HG03460 (cell line): Measurements from ENCODE around the gene PLA2R1.

Experiments
- ATAC-seq: cut with Tn5 transposase; IDR thresholded peaks from one replicate; pipeline ENCODE4 v1.9.1; 2021; ENCODE audit not compliant: unreplicated experiment

PLA2R1 gene

DNA sequence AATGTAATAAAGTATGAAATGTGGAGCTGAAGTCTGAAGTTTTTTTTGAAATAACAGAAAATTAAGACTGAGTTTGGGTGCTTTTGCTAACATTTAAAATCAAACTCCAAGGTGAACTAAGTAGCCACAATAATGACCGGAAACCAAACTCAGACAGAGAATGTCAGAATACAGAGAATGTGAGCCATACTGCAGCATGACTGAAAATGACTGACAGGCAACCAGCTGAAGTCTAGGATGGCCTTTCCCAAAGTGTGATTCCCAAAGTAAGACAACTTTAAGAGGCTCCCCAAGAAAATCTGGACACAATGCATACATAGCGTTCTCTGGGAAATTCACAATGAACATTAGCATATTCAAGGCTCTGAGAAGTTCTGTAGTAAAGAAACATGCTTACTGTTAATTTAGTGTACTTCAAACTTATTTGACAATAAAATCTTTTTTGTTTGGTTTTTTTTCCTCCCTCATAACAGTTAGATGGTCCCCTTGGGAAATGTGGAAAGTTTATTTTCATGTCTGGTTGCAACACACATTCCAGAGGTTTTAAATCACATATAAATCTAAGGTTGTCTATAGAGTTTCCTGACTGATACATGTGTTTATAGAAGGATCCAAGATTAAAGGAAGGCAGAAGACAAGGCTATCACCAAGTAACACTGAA, 28.6 kb downstream of the PLA2R1 start:
- no peak for ATAC-seq

DNA sequence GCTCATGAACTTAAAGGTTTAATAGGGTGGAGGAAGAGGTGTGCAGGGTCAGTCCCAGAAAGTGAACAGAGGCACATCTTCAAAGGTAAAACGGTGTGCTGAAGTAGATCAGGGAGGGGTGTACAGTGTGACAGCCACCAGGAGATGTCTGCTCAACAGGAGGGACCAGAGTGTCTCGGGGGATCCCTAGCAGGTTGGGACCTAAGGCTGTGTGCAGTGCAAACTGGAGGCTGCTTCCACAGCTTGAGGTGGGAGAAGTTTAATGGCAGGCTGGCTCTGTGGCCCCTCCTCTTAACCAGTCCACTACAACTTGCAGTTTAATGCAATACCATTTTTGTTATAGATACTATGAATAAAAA, 33.2 kb downstream of the PLA2R1 start:
- no peak for ATAC-seq

GRCh38 chr2:160028431-160029269, 33.8 kb downstream of the PLA2R1 start:
- no peak for ATAC-seq

GRCh38 chr2:160022162-160022561, 40.3 kb downstream of the PLA2R1 start:
- ATAC-seq = no peak

- no peak for ATAC-seq
Observed at GRCh38 chr2:160019374-160020090, 42.9 kb downstream of the PLA2R1 start.

GRCh38 chr2:160015746-160016145, 46.7 kb downstream of the PLA2R1 start:
- no peak for ATAC-seq

DNA sequence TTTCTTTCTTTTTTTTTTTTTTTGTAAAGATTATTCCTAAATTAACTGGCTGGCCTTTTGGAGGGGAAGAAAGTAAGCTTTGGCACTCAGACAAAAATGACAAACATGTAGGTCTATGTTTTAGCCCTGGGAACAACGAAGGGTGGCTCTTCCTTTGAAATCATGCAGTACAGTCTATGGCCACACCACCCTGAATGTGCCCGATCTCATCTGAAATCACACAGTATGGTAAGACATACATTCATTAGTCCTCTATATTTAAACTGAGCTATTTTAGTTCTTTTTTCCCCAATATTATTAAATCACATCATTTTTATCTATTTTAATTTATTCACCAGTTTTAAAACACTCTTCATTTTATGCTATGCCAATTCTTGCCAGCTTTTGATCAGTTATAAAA, 48.2 kb downstream of the PLA2R1 start:
- ATAC-seq = no peak

DNA sequence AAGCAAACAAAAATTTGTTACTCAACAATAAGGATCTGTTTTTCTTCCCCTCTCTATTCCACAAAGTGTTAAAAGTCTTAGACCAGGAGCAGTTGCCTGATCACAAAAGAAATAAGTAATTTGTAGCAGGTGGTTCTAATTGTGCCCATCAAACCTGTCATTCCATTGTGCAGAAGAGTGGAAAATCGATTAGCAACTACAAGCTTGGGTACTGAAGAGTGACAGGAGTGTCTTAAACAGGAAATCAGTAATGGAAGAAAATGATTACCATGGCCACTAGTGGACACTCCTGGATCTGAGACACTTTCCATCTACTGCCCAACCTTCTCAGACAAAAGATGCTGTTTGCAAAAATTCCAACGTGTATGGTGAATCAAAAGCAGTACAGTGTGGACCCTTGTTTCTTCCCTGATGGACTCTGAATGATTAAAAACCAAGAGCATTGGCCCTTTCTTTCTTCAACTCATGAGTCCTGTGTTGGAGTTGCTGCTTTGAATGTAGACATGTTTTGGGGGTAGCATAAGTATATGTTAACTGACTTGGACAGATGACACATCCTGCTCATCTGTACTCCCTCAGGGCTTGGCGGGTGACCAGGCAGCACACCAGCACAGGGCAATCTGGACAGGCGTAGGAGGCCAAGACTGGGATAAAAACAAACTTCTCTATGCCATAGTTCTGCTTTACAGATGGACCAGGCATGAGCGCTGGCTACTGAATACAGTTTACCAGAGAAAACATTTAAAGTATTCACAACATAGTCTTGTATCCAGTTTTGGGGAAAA, 51.9 kb downstream of the PLA2R1 start:
- no peak for ATAC-seq

DNA sequence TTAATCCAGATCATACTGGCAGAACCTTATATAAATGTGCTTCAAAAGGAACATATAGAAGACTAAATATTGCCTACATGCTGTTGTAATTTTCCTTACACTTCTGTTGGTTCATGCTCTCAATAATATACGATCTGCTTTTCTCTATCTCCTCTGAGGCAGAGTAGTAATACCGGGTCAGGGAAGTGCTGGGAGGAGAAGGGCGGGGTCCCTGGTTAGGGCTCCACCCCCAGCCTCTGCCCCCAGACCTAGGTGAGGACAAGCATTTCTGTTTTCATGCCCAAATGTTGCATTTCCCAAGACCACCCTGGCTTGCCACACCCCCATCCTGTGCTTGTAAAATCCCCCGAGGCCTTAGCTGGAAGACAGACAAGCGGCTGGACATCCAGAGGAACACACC, 55.3 kb downstream of the PLA2R1 start:
- no peak for ATAC-seq

GRCh38 chr2:160006475-160006874, 55.9 kb downstream of the PLA2R1 start:
- ATAC-seq = no peak

DNA sequence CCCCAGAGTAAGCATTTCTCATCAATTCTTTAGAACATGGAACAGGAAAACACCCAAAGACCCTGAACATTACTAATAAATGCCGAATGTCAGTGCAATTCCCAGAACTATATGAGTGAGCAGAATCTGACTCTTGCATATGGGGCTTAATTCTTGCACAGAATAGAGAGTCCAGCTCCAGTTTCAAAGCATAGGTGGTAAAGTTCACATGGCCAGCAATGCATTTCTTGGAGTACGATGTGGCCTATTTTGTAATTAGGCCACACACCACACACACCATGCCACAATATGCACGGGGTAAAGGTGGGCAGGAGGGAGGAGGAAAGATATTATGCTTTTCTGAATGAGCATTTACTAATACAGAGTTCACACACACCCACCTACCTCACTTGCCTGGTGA, 56.5 kb downstream of the PLA2R1 start:
- no peak for ATAC-seq

DNA sequence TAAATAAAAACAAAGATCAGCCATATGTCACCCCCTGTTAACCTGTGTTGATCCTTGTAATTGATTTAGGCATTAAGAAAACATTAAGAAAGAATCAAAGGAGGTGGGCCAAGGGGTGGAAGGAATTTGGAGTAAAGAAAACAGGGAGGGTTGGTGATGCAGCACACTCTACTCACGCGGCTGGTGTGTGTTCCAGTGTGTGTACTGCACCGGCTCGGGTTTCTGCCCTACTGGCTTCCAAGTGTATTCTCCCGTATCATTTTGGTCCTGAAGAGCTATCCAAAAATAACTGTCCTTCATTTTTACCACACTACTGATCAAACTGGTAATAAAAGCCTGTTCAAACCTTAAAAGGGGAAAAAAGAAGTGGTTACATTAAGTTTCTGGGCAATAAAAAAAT, 56.9 kb downstream of the PLA2R1 start:
- no peak for ATAC-seq

DNA sequence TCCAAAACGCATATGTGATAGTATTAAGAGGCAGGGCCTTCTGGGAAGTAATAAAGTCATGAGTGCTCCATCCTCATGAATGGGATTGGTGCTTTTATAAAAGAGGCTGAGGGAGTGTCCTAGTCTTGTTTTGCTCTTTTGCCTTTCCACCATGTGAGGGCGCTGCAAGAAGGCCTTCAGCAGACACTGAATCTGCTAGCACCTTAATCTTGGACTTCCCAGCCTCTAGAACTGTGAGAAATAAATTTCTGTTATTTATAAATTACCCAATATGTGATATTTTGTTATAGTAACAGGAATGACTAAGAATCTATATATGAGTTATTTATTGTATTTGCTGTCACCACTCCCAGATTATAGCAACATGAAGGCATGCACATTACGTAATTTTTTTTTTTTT, 63.5 kb downstream of the PLA2R1 start:
- no peak for ATAC-seq

- no peak for ATAC-seq
Observed at GRCh38 chr2:159998243-159998642, 64.2 kb downstream of the PLA2R1 start.

- ATAC-seq = no peak
Observed at GRCh38 chr2:159996792-159997546, 65.4 kb downstream of the PLA2R1 start.

- no peak for ATAC-seq
Observed at GRCh38 chr2:159995038-159995437, 67.4 kb downstream of the PLA2R1 start.

DNA sequence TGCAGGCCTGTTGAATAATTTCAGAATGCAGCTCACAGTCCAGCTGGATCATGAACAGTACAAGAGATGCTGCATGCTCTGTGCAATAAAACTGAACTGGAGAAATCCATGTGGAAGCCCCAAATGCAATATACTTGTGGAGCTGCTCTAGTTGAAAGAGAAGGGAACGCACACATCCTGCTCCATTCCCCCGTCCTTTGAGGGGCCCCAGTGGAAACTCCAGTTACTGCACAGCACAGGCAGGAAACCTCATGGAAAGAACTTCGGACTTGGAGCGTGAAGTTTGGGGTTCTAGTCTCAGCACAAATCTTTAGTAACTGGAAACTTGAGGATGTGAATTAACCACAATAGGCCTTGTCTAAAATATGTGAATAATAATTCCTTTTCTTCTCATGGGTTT, 73.2 kb downstream of the PLA2R1 start:
- no peak for ATAC-seq

GRCh38 chr2:159988412-159988970, 73.9 kb downstream of the PLA2R1 start:
- no peak for ATAC-seq

GRCh38 chr2:159987181-159987580, 75.2 kb downstream of the PLA2R1 start:
- ATAC-seq = no peak

DNA sequence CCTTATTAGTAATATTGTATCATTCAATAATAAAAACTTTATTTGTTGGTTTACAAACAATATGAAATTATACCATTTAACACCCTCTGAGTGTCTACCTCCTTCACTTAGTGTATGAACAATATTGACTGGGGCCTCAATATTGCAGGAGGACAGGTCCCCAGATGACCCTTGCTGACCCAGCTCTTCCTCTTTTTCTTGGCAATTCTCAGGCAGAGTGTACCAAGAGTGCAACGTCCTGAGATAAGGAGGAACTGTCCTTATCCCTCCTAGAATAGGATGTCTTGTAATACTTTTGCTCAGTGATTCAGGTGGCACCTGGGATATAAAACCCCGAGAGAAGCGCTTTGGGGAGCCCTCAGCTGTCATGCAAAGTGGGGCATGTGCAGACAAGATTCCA, 76.8 kb downstream of the PLA2R1 start:
- ATAC-seq = no peak
